Stimulated activated CD8-positive, alpha-beta memory T cell treated with anti-CD3 and anti-CD28 coated beads, Interleukin-2, amount 100 ng/mL, for 1 hour (primary cell): ENCODE measurements around the gene DDX51.
"Not testable (repeated sequence)": the region's sequence is repeated elsewhere in the genome, so short reads cannot be mapped to it uniquely, and the experiment has no call there.

ENCODE experiments used
- DNase-seq, 2 donors: peaks; one replicate each; pipeline ENCODE4 v3.0.0-alpha.2; 2020; ENCODE audit warnings: low read depth in 2 of 2

DDX51 gene

DNA sequence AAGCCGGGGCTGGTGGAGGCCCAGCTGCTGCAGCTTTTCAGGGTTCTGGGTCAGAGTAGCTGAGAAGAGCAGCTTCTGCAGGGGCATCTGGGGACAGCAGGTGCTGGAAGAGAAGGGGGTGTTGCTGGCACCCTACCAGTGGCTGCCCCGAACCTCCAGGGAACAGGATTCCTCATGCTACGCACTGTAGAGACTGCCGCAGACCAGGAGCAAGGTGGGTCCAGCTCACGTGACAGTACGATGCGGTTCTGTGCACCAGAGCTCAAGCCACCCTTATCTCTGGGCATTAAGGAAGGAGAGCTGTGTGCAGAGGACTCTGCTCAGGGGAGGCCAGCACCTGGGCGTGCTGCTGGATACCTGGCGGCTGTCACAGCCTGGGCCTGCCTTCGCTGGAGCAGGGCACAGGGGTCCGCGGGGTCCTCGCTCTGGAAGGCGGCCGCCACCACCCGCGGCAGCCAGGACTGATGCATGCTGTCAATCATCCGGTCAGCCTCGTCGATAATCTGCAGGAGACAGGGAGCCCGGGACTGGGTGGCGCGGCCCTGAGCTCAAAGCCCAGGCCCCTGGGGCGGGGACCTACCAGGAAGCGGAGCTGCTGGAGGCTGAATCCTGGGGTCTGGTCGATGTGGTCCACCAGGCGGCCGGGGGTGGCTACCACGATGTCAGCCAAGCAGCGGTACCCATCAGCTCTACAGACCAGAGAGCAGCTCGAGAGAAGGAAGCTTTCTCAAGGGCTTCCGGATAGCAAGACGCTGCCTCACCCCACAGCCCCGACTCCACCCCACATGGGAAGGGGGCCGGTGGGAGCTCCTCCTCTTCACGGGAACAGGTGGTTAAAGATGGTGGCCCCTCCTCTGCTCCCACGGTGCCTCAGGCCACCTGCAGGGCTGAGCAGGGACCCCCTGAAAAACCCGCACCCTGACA, 2.9 kb downstream of the DDX51 start:
- DNase-seq: no peak

DNA sequence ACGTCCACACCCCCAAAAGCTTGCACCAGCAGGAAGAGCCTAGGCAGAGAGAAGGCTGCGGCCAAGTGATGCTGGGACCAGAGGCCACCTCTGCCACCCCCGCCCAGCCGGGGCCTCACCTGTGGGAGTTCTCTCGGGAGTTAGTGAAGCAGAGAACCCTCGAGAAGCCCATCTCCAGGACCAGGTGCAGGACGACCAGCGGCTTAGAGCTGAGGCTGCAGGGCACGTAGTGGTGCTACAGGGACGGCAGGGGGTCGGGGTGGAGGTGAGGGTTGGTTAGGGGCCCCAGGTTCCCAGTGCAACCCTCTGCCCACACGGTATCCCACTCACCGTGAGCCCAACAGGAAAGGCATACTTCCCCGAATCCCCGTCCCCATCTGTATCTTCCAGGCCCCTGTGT, 3.6 kb downstream of the DDX51 start:
- DNase-seq: no peak

DNA sequence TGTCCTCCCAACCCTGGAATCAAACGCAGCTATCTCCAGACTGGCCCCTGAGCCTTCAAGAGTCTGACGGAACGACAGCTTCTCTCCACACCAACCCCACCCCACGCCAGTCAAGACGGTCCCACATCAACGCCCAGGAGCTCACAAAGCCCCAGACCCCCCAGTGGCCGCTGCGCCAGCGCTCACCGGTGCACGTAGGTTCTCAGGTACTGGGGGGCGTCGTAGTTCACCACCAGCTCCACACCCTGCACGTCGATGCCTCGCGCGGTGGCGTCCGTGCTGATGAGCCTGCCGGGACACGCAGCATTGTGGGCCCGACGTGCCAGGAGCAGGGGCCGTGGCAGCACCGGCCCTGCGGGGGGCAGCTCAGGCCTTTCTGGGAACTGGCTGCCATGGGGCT, 4.2 kb downstream of the DDX51 start:
- no peak for DNase-seq

DNA sequence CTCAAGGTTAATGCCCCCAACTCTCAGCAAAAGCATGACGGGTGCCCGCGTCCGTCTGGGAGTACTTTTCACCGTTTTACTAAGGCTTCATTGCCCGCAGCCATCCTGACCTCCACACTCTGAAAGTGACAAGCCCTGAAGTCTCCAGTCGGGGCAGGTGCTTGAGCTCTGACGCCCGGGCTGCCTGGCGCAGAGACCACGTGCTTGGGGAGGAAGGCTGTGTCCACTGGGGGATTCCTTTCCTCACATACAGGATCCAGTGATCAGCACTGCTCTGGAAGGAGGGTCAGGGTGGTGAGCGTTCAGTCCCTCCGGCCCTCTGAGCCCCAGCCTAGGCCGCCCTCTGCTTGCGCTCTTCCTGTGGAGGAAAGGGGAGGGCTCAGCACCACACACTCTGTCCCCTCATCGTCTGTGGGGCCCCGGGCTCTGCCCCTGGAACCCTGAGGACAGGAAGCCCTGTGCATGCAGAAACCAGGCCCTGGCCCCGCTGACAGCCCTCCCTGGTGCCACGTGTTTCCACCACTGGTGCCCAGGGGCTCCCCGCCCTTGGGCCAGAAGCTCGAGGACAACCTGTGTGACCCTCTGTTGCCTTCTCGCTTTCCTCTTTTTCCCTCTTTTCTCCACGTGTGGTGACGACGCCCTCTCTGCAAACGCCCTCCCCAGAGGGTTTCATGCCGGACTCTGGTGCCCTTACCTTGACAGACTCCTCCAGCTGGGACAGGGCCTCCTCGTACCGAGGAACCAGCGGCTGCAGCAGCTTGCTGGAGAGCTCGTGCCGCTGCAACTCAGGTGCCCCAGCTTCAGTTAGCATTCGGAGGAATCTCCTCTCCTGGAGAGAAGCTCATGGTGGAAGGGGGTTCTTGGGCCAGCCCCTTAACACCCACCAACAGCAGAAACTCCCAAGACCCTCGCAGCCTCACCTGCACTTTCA, 4.9 kb downstream of the DDX51 start:
- DNase-seq: no peak

DNA sequence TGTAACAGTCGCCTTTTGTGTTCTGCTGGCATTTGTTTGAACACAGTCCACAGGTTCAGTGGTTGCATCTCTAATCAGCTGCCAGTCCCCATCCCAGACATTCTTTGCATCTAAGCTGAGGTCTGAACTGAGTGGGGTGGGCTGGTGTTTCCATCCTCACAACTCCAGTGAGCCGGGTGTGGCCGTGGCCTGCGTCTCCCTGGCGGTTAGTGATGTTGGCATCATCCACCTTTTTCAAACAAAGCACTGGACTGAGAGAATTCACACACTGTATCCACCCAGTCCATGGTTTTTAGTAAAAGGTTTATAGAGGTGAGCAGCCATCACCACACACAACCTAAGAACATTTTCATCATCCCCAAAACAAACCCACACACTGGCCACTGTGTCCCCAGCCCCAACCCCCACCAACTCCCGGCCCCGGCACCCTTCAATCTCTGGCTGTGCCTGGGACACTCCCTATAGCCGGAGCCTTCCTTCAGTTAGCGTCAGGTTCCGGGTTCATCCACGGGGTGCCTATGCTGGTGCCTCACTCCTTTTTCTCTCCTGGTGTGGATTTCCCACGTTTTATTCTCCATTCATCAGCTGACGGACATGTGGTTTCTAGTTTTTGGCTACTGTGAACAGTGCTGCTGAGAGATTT, 6.5 kb downstream of the DDX51 start:
- DNase-seq: no peak

DNA sequence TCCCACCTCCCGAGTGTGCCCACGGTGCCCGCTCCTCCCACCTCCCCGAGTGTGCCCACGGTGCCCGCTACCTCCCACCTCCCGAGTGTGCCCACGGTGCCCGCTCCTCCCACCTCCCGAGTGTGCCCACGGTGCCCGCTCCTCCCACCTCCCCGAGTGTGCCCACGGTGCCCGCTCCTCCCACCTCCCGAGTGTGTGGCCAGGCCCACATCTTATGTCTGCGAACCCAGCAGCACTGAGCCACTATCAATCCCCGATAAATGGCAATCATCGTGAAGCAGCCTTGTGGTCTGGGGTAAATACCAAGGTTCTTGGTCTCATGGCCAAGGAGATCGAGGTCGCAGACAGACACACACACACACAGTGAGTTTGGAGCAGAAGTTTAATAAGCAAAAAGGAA, 7.9 kb downstream of the DDX51 start:
- DNase-seq: not testable (repeated sequence)

DNA sequence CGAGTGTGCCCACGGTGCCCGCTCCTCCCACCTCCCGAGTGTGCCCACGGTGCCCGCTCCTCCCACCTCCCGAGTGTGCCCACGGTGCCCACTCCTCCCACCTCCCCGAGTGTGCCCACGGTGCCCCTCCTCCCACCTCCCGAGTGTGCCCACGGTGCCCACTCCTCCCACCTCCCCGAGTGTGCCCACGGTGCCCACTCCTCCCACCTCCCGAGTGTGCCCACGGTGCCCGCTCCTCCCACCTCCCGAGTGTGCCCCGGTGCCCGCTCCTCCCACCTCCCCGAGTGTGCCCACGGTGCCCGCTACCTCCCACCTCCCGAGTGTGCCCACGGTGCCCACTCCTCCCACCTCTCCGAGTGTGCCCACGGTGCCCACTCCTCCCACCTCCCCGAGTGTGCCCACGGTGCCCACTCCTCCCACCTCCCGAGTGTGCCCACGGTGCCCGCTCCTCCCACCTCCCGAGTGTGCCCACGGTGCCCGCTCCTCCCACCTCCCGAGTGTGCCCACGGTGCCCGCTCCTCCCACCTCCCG, 9.4 kb downstream of the DDX51 start:
- not testable (repeated sequence) for DNase-seq

DNA sequence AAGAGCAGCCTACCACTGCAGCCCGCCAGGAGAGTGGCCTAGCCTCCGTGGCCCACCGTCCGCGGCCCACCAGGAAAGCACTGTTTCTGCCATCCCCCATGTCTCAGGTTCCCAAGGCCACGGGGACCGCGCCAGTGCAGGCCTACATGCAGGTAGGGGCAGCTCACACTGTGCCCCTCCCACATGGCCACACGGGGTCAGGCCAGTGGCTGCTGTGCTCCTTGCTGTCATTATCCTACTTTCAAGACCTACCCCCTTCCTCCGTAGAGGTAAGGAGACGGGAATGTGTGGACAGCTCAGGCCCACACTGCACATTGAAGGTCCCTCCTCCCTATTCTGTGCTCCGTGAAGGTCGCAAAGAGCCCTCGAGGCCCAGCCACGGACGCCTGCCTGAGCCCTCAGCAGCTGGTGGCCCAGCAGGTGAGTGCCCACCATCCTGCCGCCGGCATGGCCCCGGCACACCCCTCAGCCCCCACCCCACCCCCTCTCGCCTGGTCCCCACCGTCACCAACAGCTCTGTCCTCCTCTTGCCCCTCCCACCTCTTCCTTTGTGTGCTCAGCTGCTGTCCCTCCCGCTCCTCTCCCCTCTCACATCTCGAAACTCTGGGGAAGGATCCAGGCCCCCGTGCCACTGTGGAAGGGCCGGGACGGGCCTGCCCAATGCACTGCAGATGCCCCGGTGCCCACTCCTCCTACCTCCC, 10.0 kb downstream of the DDX51 start:
- DNase-seq: no peak

DNA sequence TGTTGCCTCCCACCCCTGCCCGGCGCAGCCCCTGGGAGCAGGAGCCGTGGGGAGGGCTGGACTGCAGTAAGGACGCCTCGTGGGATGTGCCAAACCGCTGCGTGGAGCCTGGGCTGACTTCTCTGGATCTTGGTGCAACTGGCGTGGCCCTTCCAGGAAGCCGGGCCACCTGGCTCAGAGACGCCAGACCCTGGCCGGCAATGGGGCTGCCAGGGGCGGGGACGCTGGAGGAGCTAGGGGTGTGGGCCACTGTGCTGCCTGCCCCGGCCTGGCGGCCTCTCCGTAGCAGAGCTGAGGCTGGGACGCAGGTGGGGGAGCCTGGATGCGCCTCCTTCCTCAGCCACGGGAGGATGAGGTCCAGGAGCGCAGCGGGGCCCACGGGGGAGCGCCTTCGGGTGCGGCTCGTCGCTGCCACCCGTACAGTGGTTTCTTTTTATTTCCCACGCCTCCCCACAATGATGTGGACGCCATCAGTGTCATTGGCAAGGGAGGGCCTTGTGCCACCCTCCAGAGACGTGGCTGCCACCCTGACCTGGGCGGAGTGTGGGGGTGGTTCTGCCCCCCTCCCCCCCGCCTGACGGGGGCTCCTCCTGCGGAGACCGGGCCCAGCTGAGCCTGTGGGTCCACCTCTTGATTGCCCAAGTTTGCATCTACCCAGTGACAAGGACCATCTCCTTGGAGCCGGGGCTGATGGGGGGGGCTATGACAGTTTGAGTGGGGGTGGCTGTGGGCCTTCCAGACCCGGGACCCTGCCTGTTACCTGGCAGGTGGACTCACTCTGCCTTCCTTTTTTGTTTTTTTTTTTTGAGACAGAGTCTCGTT, 11.3 kb downstream of the DDX51 start:
- DNase-seq: no peak

DNA sequence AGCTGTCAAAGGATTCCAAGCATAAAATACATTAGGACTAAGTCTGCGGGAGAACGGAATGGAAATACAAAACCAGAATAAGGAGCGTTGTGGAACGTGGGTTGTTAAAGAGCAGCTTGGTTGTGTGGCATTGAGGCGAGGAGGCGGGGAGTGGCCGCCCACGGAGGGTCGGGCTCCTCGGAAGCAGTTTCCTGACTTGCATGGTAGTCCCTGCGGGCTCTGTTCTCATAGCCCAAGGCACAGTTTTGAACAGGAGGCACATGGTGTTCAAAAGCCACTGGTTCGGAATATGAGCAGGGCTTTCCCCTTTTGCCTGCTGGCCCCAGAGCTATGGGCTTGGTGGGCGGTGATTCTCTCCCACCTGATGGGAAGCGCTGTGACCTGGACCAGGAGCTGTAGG, 12.2 kb downstream of the DDX51 start:
- no peak for DNase-seq

DNA sequence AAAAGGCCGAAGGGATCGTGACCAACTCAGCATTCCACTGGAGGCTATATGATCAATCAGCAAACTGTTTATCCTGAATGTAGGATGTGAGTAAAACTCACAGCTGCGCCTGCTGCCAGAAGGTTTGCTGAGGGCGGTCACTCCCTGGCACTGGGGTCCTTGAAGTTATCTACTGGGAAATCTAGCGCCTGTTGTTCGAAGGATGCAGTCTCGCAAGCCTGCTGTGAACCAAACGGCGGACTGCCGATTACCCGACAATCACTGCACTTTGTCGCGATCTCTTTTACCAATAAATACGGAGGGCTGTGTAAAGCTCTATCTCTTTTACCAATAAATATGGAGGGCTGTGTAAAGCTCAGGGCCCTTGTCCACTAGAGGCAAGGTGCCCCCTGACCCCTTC, 12.9 kb downstream of the DDX51 start:
- DNase-seq: no peak

DNA sequence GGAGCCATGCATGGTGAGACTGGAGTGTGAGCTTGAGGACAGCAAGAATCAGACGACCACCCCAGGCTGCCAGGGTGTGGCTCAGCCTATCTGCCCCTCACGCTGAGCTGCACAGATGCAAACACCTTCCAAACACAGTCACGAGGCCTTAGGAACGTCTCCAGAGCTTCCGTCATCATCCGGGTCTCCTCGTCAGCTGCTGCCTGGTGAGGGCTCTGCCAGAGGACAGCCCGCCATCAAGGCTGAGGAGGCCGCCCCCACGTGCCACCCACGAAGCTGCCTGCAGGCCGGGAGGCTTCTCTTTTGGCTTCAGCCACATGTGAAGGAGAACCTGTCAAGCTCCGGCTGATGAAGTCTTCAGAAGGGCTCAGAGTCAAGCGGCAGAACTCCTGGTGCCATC, 13.4 kb downstream of the DDX51 start:
- no peak for DNase-seq

DNA sequence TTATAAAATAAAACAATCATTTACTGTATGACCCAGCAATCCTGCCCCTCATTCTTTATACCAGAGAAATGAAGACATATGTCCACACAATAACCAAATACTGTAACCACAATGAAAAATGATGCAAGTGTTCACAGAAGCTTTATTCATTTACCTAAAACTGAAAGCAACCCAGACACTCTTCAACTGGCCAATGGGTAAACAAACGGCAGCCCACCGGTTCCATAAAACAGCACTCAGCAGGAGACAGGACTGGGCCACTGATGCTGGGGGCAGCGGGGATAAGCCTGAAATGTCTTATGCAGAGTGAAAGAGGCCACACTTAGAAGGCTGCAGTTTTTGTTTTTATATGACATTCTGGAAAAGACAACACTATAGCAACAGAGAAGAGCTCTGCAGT, 15.1 kb downstream of the DDX51 start:
- no peak for DNase-seq

DNA sequence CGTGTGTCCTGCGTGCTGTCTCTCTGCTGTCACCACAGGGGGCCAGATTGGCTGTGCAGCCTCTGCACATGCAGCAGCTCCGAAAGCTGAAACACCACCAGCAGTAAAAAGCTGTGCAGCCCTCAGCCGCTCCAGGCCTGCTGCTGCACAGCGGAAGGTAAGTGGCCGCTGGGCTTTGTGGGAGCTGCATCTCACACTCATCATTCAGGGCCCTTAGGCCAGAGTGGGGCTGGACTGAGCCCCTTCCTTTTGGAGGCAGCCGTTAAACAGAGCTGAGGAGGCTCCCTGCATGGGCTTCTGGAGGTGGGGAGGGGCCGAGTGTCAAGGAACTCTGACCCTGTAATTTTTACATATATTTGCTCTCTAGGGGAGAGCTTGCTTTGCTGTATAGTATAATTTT, 17.1 kb downstream of the DDX51 start:
- no peak for DNase-seq

DNA sequence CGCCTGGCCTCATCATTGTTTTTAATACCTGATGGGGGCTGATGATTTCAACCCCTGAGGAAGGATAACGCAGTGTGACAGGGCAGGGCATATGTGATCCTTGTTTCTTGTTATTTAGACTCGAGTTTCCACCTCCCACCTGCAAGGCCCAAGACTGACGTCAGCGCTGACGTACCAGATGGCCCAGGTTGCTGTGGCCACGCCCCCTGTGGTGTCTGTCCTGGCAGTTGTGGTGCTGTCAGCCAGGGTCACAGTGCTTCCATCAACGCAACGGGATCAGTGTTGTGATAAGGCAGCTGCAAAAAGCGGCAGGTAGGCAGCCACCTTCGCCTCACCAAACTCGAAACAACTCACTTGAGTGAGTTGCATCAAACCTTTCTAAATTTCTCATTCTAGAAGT, 18.4 kb downstream of the DDX51 start:
- no peak for DNase-seq

DNA sequence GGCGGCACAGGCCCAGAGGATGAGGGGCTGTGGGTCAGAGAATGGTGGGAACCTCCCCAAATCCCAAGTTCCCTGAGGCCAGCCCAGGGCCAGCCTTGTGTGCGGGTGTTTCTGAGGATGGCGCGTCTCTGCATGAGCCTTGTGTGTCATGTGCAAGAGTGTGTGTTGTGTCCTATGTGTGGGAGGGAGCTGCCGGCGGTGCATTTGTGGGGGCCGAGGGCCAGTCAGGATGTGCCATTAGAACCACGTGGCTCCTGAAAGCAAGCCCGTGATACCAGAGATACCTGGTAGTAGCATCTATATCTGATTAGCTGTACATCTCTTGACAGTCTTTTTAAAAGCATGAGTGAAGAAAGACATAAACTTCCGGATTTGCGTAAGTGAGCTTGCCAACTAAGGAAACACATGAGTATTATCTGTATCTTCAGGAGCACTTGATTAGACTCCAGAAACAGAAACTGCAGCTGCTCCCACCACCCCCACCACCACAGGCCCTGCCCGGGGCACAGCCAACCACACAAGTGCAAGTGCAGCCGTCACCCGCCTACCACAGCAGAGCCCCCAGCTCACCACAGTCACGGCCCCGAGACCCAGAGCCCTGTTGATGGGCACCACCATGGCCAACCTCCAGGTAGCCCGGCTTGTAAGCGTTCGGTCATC, 19.2 kb downstream of the DDX51 start:
- DNase-seq: no peak

DNA sequence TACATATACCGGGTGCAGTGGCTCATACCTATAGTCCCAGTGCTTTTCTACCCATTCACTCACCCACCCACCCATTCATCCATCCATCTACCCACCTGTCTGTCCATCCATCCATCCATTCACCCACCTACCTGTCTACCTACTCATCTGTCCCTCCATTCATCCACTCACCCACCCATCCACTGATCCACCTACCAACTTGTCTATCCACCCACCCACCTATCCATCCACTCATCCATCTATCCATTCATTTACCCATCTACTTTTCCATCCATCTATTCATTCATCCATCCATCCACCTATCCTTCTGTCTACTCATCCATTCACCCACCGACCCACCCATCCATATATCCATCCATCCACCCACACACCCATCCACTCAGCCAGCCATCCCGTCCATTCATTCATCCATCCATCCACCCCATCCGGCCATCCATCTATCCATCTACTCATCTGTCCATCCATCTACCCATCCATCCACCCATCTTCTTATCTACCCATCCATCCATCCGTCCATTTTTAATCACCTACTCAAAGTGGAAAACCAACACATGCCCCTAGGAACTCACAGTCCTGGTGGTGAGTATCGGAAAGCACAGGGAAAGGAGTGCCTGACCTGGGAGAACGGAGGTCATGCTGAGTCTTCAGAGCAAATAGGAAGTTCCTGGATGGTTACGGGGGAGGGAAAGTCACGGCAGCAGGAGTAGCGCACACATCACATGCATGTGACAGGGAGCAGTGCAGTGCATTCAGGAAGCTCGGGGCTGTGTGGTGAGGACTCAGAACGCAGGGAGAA, 20.0 kb downstream of the DDX51 start:
- DNase-seq: no peak

DNA sequence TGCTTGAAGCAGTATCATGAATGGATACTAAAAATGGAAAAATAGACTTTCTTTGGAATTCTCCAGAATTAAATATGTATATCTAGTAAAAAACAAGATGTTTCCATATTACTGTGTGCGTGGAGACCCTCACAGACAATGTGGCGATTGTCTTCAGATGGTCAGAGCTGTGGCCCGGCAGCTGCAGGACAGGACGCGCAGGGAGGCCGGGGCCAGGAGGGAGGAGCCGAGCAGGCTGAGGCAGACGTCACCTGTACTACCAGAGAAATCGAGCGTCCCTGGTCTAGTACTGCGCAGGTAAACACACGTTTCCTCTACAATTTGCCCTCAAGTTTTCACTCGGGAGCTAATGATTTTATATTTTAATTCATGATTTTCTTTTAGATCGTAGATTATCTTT, 22.8 kb downstream of the DDX51 start:
- DNase-seq: no peak

DNA sequence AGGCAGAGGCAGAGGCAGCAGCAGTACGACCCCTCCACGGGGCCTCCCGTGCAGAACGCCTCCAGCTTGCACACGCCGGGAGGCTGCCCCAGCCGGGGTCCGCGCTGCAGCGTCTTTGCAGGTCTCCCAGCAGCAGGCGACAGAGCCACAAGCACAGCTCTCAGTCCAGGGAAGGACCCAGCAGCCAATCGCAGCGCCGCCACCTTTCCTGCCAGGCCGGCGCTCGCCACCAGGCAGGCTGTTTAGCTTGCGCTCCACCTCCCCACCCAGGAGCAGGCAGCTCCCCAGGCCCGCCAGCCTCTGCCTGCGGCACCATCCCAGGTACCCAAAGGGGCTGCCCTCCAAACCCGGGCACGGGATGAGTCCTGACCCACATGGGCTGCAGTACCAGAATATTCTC, 25.2 kb downstream of the DDX51 start:
- DNase-seq: no peak
